ENCODE results near the gene FAU. TPM values are rescaled to one million over a fixed set of nuclear protein-coding genes. Genes with fewer than 3 reads are reported as not detected.

Gene FAU
- total and polyA plus RNA-seq, 4 donors, result 334 to 1,580 (median 978) TPM

DNA sequence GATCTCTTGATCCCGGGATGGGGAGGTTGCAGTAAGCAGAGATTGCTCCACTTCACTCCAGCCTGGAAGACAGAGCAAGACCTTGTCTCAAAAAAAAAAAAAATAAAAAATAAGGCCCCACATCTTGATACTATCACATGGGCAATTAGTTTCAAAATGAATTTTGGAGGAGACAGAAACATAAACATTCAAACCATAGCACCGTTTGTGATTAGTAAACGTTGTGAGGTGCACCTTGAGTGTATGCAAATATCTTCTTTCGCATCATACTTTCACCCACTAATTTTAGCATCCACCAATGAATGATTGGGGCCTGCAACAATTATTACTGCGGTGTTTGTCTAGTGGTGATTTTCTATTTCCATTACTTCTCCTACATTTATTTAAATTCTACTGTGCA lies 37.1 kb upstream of the FAU start:
- ATAC-seq (ENCODE audit: insufficient read depth, low FRiP score), result no peak
- no peaks in the 10 kb centered on the region for H3K9me3 ChIP-seq (ENCODE audit: control insufficient read depth in 4 of 4, insufficient read depth in 3 of 4, low read length in 3 of 4)
- H3K9ac ChIP-seq (ENCODE audit: insufficient read depth in 1 of 2, low read length in 2 of 2), result no peak overlapping the region
- DNase-seq, result no peak
- no peak overlapping the region for H3K27ac ChIP-seq (ENCODE audit: low read depth in 1 of 2, low read length in 1 of 2)
- H3K4me1 ChIP-seq (ENCODE audit: control insufficient read depth in 5 of 5, insufficient read depth in 5 of 5, low read length in 5 of 5), result no peaks in the 10 kb centered on the region
- no peak overlapping the region for H3K4me3 ChIP-seq
- TF ChIP-seq, protein P1, sequence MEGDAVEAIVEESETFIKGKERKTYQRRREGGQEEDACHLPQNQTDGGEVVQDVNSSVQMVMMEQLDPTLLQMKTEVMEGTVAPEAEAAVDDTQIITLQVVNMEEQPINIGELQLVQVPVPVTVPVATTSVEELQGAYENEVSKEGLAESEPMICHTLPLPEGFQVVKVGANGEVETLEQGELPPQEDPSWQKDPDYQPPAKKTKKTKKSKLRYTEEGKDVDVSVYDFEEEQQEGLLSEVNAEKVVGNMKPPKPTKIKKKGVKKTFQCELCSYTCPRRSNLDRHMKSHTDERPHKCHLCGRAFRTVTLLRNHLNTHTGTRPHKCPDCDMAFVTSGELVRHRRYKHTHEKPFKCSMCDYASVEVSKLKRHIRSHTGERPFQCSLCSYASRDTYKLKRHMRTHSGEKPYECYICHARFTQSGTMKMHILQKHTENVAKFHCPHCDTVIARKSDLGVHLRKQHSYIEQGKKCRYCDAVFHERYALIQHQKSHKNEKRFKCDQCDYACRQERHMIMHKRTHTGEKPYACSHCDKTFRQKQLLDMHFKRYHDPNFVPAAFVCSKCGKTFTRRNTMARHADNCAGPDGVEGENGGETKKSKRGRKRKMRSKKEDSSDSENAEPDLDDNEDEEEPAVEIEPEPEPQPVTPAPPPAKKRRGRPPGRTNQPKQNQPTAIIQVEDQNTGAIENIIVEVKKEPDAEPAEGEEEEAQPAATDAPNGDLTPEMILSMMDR (IDR thresholded peaks at IDR 0.05; ENCODE audit: control extremely low read depth, extremely low read depth), result no peak
- WGBS, 2 donors, result 73 to 83% methylated on average over 5 of the region's 5 CpGs
- no peaks in the 10 kb centered on the region for H3K27me3 ChIP-seq (ENCODE audit: control insufficient read depth in 3 of 3, insufficient read depth in 3 of 3, low read length in 2 of 3)
- H3K36me3 ChIP-seq (ENCODE audit: control insufficient read depth in 4 of 4, insufficient read depth in 4 of 4, low read length in 4 of 4), result no peaks in the 10 kb centered on the region

DNA sequence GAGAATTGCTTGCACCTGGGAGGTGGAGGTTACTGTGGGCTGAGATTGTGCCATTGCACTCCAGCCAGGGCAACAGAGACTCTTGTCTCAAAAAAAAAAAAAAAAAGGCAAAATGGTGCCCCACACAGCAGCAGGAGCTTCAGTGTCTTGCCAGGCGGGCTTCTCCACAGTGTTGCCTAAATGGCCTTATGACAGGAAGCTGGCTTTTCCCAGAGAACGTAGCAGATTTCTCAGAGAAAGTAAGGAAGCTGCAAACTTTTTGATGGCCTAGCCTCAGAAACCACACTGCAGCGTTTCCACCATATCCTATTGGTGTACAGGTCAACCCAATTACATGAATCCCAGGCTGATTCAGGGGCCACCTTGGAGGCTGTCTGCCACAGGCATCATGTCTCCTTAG lies 35.4 kb upstream of the FAU start:
- ATAC-seq (ENCODE audit: insufficient read depth, low FRiP score) (no peak), DNase-seq (no peak)
- Histone ChIP-seq H3K4me3 (no peak overlapping the region), H3K9ac (ENCODE audit: insufficient read depth in 1 of 2, low read length in 2 of 2) (no peak overlapping the region), H3K36me3 (ENCODE audit: control insufficient read depth in 4 of 4, insufficient read depth in 4 of 4, low read length in 4 of 4) (no peaks in the 10 kb centered on the region), H3K4me1 (ENCODE audit: control insufficient read depth in 5 of 5, insufficient read depth in 5 of 5, low read length in 5 of 5) (no peaks in the 10 kb centered on the region), H3K9me3 (ENCODE audit: control insufficient read depth in 4 of 4, insufficient read depth in 3 of 4, low read length in 3 of 4) (no peaks in the 10 kb centered on the region), H3K27me3 (ENCODE audit: control insufficient read depth in 3 of 3, insufficient read depth in 3 of 3, low read length in 2 of 3) (no peaks in the 10 kb centered on the region), H3K27ac (ENCODE audit: low read depth in 1 of 2, low read length in 1 of 2) (peak overlapping the region in 1 of 2 donors; percentile 31)
- TF ChIP-seq, protein P1 (IDR thresholded peaks at IDR 0.05; ENCODE audit: control extremely low read depth, extremely low read depth), result no peak
- 37 to 64% methylated on average over 3 of the region's 3 CpGs for WGBS, 2 donors

DNA sequence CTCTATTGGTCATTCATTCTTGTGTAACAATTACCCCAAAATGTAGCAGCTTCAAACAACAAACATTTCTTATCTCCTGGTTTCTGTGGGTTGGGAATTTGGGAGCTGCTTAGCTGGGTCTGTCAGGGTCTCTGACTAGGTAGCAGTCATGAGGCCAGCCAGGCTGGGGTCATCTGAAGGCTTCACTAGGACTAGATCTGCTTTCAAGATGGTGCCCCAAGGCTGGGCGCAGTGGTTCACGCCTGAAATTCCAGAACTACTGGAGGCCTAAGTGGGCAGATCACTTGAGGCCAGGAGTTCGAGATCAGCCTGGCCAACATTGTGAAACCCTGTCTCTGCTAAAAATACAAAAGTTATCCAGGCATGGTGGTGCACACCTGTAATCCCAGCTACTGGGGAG lies 35.0 kb upstream of the FAU start:
- Histone ChIP-seq H3K27me3 (ENCODE audit: control insufficient read depth in 3 of 3, insufficient read depth in 3 of 3, low read length in 2 of 3) (no peaks in the 10 kb centered on the region), H3K4me3 (no peak overlapping the region), H3K9ac (ENCODE audit: insufficient read depth in 1 of 2, low read length in 2 of 2) (no peak overlapping the region), H3K4me1 (ENCODE audit: control insufficient read depth in 5 of 5, insufficient read depth in 5 of 5, low read length in 5 of 5) (no peaks in the 10 kb centered on the region), H3K27ac (ENCODE audit: low read depth in 1 of 2, low read length in 1 of 2) (no peak overlapping the region), H3K36me3 (ENCODE audit: control insufficient read depth in 4 of 4, insufficient read depth in 4 of 4, low read length in 4 of 4) (no peaks in the 10 kb centered on the region), H3K9me3 (ENCODE audit: control insufficient read depth in 4 of 4, insufficient read depth in 3 of 4, low read length in 3 of 4) (no peaks in the 10 kb centered on the region)
- ATAC-seq (ENCODE audit: insufficient read depth, low FRiP score) (no peak), DNase-seq (no peak)
- TF ChIP-seq, protein P1 (IDR thresholded peaks at IDR 0.05; ENCODE audit: control extremely low read depth, extremely low read depth), result no peak
- 87 to 92% methylated on average over 3 of the region's 3 CpGs for WGBS, 2 donors

DNA sequence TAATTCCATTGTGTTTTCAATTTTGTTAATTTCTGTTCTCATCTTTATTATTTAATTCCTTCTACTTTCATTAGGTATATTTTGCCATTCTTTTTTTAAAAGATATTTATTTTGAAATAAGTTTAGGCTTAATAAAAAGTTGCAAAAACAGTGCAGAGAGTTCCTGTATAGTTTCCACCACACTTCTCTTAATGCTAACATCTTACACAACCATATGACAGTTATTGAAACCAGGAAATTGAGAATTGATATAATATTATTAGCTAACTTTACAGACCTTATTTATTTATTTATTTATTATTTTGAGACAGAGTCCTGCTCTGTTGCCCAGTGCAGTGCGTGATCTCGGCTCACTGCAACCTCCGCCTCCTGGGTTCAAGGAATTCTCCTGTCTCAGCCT lies 34.3 kb upstream of the FAU start:
- WGBS, 2 donors, result 87 to 94% methylated on average over 3 of the region's 3 CpGs
- Histone ChIP-seq H3K4me1 (ENCODE audit: control insufficient read depth in 5 of 5, insufficient read depth in 5 of 5, low read length in 5 of 5) (no peaks in the 10 kb centered on the region), H3K27ac (ENCODE audit: low read depth in 1 of 2, low read length in 1 of 2) (no peak overlapping the region), H3K9ac (ENCODE audit: insufficient read depth in 1 of 2, low read length in 2 of 2) (no peak overlapping the region), H3K27me3 (ENCODE audit: control insufficient read depth in 3 of 3, insufficient read depth in 3 of 3, low read length in 2 of 3) (no peaks in the 10 kb centered on the region), H3K36me3 (ENCODE audit: control insufficient read depth in 4 of 4, insufficient read depth in 4 of 4, low read length in 4 of 4) (no peaks in the 10 kb centered on the region), H3K9me3 (ENCODE audit: control insufficient read depth in 4 of 4, insufficient read depth in 3 of 4, low read length in 3 of 4) (no peaks in the 10 kb centered on the region), H3K4me3 (no peak overlapping the region)
- no peak for DNase-seq
- no peak for ATAC-seq (ENCODE audit: insufficient read depth, low FRiP score)
- TF ChIP-seq, protein P1 (IDR thresholded peaks at IDR 0.05; ENCODE audit: control extremely low read depth, extremely low read depth), result no peak
